ENCODE measurements around the gene GPR61.

The GPR61 gene

DNA sequence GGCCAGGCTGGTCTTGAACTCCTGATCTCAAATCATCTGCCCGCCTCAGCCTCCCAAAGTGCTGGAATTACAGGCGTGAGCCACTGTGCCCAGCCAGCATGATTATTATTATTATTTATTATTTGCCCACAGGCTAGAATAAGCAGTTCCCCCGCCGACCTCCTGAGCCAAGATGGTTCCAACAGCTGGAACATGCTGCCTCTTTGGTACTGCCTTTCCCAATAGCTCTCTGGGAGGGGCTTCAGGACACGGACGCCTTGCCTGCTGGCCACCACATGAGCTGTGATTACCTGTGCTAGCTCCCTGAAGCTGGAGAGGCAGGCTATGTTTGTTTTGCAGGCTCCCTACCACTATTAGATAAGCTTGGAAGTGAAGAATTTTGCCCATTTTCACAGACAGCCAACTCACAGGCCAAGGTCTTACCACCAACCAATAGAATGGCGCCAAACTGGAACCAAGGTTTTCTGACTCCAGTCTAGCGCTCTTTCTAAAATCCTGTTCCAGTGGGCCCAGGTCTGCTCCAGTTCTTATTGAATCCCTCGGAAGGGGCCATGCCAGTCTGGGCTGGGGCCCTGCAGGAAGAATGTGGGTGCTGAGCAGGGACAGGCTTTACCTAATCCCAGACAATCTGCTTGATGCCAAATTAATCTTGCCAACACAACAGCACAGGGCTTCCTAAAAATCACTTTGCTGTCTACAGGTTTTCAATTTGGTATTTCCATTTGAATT, 2.1 kb upstream of the GPR61 start:
- H3K9me3 Mint-ChIP-seq = no peaks in the 10 kb centered on the region
- H3K4me1 Mint-ChIP-seq (ENCODE audit: low read depth) = peaks cover 3% of the 10 kb centered on the region
- H3K27me3 Mint-ChIP-seq = no peaks in the 10 kb centered on the region
- H3K4me3 Mint-ChIP-seq = no peak overlapping the region
- DNase-seq = no peak
- H3K27ac Mint-ChIP-seq = no peak overlapping the region
- no peaks in the 10 kb centered on the region for H3K36me3 Mint-ChIP-seq (ENCODE audit: low read depth)

DNA sequence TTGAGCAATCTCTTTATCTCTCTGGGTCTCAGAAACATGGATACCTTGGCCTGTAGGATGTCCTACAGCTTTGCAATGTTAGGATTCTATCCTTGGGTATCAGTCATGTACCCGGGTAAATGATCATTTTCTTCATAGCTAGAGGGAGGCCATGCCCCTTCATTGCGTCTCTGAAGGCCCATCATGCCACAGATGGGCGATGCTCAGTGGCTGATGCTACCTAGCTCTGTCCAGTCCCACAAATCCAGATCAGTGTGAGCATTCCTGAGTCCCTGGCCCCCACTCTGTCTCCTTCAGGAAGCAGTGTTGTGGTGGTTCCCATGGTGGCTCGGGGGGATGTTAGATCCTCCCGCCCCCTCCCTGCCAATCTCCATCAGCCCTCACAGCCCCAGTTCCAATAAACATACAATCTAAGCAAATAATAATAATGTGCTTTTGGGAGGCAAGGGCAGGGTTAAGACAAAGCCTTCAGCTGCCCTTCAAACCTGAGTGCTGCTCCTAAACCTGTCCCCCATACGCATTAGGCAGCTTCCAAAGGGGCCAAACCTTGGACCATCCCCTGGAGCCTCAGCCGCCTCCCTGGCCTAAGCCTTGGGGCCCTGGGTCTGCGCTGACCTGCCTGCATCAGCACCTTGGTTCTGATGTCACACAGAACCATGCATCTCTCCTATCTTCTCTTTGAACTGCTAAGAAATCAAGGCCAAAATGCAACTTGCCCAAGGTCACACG, 681 bp upstream of the GPR61 start:
- H3K4me3 Mint-ChIP-seq = no peak overlapping the region
- no peaks in the 10 kb centered on the region for H3K27me3 Mint-ChIP-seq
- no peaks in the 10 kb centered on the region for H3K36me3 Mint-ChIP-seq (ENCODE audit: low read depth)
- no peaks in the 10 kb centered on the region for H3K9me3 Mint-ChIP-seq
- DNase-seq = no peak
- H3K4me1 Mint-ChIP-seq (ENCODE audit: low read depth) = no peaks in the 10 kb centered on the region
- H3K27ac Mint-ChIP-seq = no peak overlapping the region

DNA sequence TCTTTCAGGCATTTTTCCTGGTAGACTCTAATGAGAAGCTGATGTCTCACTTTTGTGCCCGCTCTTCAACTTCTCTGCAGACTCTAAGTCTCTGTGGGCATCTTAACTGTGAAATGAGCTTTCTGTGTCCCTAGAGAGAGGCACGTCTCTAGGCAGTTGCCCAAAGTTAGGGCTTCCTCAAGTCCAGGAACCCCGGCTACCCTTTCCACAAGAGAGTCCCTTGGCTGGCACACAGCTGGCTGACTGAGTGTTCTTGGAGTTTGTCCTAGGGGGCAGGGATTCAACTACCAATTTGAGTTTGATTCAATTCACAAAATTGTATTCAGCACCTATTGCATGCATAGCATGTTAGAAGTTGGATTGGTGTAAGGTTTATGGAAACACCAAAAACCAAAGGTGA, 1.4 kb downstream of the GPR61 start:
- no peaks in the 10 kb centered on the region for H3K36me3 Mint-ChIP-seq (ENCODE audit: low read depth)
- DNase-seq = no peak
- no peaks in the 10 kb centered on the region for H3K27me3 Mint-ChIP-seq
- H3K27ac Mint-ChIP-seq = no peak overlapping the region
- H3K4me3 Mint-ChIP-seq = no peak overlapping the region
- no peaks in the 10 kb centered on the region for H3K9me3 Mint-ChIP-seq
- peaks cover 3% of the 10 kb centered on the region for H3K4me1 Mint-ChIP-seq (ENCODE audit: low read depth)

DNA sequence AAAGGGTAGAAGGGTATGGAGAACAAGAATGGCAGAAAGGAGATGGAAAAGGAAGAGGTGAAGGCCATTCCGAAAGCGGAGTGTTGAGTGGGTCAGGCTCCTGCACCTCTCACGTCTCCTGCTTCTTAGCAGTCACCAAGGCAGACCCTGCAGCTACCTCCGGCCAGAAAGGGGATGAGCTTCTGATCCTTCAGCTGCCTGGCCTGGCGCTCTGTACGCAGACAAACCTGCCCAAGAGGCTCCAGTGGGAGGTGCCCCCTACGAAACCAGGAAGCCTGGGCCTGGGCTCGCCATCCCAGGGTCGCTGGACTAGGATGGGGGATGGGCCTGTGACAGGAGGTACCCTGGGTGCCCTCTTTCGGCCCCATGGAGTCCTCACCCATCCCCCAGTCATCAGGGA, 3.0 kb downstream of the GPR61 start:
- no peak for DNase-seq
- H3K9me3 Mint-ChIP-seq = no peaks in the 10 kb centered on the region
- H3K27me3 Mint-ChIP-seq = no peaks in the 10 kb centered on the region
- no peak overlapping the region for H3K4me3 Mint-ChIP-seq
- peaks cover 2% of the 10 kb centered on the region for H3K36me3 Mint-ChIP-seq (ENCODE audit: low read depth)
- no peak overlapping the region for H3K27ac Mint-ChIP-seq
- peaks cover 17% of the 10 kb centered on the region for H3K4me1 Mint-ChIP-seq (ENCODE audit: low read depth)

DNA sequence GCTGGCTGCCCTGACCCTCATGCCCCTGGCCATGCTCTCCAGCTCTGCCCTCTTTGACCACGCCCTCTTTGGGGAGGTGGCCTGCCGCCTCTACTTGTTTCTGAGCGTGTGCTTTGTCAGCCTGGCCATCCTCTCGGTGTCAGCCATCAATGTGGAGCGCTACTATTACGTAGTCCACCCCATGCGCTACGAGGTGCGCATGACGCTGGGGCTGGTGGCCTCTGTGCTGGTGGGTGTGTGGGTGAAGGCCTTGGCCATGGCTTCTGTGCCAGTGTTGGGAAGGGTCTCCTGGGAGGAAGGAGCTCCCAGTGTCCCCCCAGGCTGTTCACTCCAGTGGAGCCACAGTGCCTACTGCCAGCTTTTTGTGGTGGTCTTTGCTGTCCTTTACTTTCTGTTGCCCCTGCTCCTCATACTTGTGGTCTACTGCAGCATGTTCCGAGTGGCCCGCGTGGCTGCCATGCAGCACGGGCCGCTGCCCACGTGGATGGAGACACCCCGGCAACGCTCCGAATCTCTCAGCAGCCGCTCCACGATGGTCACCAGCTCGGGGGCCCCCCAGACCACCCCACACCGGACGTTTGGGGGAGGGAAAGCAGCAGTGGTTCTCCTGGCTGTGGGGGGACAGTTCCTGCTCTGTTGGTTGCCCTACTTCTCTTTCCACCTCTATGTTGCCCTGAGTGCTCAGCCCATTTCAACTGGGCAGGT, 3.8 kb downstream of the GPR61 start:
- no peak overlapping the region for H3K4me3 Mint-ChIP-seq

DNA sequence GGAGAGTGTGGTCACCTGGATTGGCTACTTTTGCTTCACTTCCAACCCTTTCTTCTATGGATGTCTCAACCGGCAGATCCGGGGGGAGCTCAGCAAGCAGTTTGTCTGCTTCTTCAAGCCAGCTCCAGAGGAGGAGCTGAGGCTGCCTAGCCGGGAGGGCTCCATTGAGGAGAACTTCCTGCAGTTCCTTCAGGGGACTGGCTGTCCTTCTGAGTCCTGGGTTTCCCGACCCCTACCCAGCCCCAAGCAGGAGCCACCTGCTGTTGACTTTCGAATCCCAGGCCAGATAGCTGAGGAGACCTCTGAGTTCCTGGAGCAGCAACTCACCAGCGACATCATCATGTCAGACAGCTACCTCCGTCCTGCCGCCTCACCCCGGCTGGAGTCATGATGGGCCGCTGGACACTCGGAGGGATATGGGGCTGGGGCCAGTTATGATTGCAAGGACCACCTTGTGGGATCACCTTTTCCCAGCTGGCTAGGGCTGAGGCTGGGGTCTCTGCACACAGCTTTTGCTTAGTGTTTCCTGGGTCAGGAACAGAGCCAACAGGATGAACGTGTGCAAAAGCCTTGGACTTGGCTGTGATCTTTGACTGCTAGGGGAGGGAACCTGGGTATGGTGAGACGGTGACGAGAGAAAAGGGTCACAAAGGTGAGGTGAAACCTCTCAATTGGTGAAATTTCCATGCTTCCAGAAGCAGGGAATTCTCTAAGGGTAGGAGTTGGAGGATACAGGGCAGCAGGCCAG, 4.5 kb downstream of the GPR61 start:
- H3K27ac Mint-ChIP-seq = no peak overlapping the region
- no peak overlapping the region for H3K4me3 Mint-ChIP-seq
- no peaks in the 10 kb centered on the region for H3K9me3 Mint-ChIP-seq
- no peak for DNase-seq
- H3K36me3 Mint-ChIP-seq (ENCODE audit: low read depth) = peaks cover 17% of the 10 kb centered on the region
- H3K27me3 Mint-ChIP-seq = no peaks in the 10 kb centered on the region
- H3K4me1 Mint-ChIP-seq (ENCODE audit: low read depth) = peaks cover 22% of the 10 kb centered on the region

More for the DNA sequence above, 3.8 kb downstream of the GPR61 start:
- no peaks in the 10 kb centered on the region for H3K9me3 Mint-ChIP-seq
- peaks cover 19% of the 10 kb centered on the region for H3K4me1 Mint-ChIP-seq (ENCODE audit: low read depth)
- no peaks in the 10 kb centered on the region for H3K27me3 Mint-ChIP-seq
- no peak for DNase-seq
- H3K36me3 Mint-ChIP-seq (ENCODE audit: low read depth) = peaks cover 10% of the 10 kb centered on the region
- H3K27ac Mint-ChIP-seq = no peak overlapping the region

DNA sequence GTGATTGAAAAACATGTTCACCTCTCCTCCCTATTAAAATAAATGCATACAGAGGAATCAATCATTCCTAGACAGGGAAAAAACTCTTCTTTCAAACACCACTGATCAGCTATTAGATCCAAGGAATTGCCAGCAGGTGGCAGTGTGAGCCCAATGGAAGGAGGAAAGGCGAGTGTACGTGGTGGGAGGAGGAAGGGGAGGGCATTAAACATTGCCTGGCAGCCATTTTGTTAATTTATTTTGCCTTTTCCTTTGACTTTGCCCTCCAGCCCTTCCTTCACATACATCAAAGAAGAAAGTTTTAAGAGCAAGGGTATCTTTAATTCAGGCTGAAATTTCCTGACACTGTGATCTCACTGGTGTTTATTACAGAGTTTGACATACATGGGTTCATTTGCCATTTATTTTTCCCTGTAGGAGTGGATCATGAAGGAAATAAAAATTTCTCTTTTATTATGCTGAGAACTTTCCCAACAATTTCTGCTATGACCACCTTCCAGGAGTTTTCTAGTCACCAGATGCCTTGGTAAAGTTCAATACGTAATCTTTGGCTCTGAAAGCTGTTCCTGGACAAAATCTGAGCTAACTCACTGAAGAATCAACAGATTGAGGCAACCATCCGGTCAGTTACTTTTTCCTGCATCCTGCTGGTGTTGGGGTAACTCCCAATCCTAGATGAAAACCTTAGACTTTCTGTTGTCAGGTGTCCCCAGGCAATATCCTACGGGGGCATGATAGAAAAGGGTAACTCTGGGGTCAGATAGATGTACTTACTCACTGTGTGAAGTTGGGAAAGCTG, 6.8 kb downstream of the GPR61 start:
- H3K9me3 Mint-ChIP-seq = no peaks in the 10 kb centered on the region
- H3K27ac Mint-ChIP-seq = peak overlapping the region; percentile 99
- peak overlapping the region; percentile 100 for H3K4me3 Mint-ChIP-seq
- H3K36me3 Mint-ChIP-seq (ENCODE audit: low read depth) = peaks cover 33% of the 10 kb centered on the region
- H3K4me1 Mint-ChIP-seq (ENCODE audit: low read depth) = peaks cover 43% of the 10 kb centered on the region
- H3K27me3 Mint-ChIP-seq = no peaks in the 10 kb centered on the region
- DNase-seq = peak; percentile 84

DNA sequence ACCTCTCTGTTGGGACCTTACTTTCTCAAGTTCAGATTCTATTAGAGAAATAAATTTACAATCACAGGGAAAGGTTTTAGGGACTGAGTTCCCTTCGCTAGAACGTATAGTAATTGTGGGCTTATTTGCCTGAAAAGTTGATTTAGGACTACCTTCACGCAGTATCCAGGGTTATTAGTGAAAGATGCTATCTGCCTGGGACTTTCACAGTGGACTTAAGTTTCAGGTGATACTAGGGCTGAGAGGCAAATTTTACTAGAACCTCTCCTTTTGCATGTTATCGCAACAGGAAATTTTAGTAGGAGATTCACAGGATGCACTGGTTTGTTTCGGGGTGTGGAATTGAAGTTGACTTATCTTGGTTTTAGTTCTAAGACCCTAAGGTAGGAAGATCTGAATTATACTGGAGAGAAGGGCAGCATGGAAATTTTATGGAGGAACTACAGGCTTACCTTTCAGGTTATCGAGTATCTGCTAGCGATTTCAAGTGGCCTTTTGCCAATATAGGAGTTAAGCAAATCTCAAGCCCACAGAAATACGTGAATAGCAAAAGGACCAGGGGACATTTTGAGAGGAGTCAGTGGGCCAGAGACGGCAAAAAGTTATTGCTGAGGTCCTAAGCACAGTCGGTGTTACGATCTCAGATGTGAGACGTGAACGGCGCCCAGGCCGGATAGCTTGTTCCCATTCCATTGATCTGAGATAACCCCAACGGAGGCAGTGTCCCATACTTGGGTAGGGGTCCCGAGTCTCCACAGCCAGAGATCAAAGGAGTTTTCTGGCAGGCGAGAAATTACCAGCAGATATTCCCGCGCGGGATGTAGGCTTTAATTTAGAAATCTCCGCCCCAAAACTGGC, 8.0 kb downstream of the GPR61 start:
- DNase-seq = no peak
- Mint-ChIP-seq H3K36me3 (ENCODE audit: low read depth) (peaks cover 37% of the 10 kb centered on the region), H3K9me3 (no peaks in the 10 kb centered on the region), H3K4me1 (ENCODE audit: low read depth) (peaks cover 48% of the 10 kb centered on the region), H3K27me3 (no peaks in the 10 kb centered on the region), H3K4me3 (peak overlapping the region; percentile 100), H3K27ac (peak overlapping the region; percentile 99)

DNA sequence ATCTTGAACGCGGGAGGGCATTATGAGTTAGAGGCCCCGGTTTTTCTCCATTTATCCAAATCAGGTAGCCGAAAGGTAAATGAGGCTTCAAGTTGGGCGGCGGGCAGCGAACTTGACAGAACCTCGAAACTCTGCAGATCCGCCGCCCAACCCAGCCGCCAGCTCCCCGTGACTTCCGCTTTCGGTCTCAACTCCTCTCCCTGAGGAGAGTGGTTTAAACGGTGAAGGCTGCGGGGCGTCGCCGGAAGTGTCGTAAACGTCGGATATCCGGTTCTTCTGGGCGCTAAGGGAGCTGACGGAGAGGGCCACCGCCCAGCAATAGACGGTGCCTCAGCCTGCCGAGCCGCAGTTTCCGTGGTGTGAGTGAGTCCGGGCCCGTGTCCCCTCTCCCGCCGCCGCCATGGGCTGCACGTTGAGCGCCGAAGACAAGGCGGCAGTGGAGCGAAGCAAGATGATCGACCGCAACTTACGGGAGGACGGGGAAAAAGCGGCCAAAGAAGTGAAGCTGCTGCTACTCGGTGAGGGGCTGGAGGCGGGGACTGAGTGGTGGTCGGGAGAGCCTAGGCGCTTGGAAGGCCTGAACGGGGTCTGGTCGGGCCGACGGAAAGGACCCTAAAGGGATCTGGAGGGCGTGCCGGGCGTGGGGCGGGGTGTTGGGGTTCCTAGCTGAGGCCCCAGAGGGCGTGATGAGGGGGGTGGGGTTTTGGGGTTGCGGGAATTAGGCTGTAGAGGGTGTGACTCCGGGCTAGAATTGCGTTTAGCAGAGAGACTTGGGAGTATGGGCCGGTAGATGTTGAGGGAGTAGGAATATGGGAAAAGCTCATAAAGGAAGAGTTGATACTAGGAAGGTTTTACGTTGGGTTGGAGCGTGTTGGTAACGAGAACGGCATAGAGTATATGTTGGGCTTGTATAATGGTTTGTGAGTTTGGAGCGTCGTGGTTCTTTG, 8.9 kb downstream of the GPR61 start, which contains the start of gene GNAI3:
Gene GNAI3 (plus strand): TSS at position 295 of the 947 bp plus-strand sequence. CDS start 106 bp downstream, at position 401.
- Mint-ChIP-seq H3K27me3 (no peaks in the 10 kb centered on the region), H3K4me1 (ENCODE audit: low read depth) (peaks cover 54% of the 10 kb centered on the region), H3K36me3 (ENCODE audit: low read depth) (peaks cover 39% of the 10 kb centered on the region), H3K4me3 (peak within 1 kb of the TSS; percentile 100), H3K27ac (peak within 1 kb of the TSS; percentile 99), H3K9me3 (no peaks in the 10 kb centered on the region)
- DNase-seq = peak; percentile 95

DNA sequence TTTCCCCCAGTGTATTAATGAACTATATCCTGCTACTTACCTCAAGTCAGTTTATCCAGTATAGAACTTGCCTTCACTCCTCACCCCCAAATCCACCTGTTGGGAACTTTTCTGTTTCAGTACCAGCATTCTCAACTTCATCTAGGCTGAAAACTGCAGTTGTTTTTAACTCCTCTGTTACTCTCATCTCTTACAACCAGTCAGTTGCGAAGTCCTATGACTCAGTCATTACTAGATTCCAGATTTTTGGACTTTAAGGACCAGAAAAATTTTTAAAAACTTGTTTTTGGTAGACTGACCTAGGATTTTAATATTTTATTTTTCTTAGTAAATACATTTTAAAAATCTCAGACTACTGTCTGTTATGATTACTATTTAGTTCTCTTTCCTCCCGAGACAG, 16.9 kb downstream of the GPR61 start:
- Mint-ChIP-seq H3K27ac (no peak overlapping the region), H3K36me3 (ENCODE audit: low read depth) (peaks cover 23% of the 10 kb centered on the region), H3K27me3 (no peaks in the 10 kb centered on the region), H3K4me1 (ENCODE audit: low read depth) (peaks cover 79% of the 10 kb centered on the region), H3K9me3 (no peaks in the 10 kb centered on the region), H3K4me3 (no peak overlapping the region)
- DNase-seq = no peak

DNA sequence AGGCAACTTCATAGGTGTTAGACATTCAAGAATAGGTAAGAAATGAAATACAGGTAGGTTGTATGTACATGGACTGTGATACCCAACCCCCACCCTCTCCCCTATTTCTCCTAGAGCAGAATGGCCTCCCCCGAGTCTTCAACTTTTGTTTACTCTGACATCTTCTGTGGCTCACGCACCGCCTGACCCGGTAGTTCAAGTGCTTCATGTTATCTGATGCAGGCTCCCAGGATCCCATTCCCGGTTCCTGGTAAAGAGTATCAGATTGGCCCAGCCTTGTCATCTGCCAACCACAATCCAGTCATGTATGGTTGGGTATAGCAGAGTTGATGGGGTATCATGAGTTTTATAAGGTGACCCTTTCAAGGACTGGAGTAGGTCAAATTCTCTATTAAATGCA, 17.8 kb downstream of the GPR61 start:
- Mint-ChIP-seq H3K27ac (no peak overlapping the region), H3K27me3 (no peaks in the 10 kb centered on the region), H3K4me1 (ENCODE audit: low read depth) (peaks cover 83% of the 10 kb centered on the region), H3K9me3 (no peaks in the 10 kb centered on the region), H3K4me3 (no peak overlapping the region), H3K36me3 (ENCODE audit: low read depth) (peaks cover 20% of the 10 kb centered on the region)
- DNase-seq = no peak

DNA sequence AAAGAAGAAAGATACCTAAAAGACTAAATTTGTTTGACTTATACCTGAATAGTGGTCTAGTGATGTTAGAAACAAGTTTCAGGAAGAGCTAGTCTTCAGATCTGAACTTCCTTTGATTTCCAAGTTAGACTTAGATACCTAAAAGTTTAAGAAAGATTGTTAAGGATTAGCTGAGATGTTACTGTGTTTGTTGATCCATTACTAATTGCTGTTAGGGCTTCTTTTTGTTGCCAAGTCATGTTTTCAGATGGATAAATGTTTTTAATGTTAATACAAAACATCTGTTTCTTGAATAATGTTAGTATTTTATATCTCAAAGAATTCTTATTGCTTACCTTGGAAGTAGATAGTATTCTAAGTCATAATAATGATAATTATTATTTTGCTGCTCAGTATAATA, 20.3 kb downstream of the GPR61 start:
- H3K9me3 Mint-ChIP-seq = no peaks in the 10 kb centered on the region
- no peak overlapping the region for H3K4me3 Mint-ChIP-seq
- H3K36me3 Mint-ChIP-seq (ENCODE audit: low read depth) = peaks cover 6% of the 10 kb centered on the region
- H3K27ac Mint-ChIP-seq = peak overlapping the region; percentile 55
- no peaks in the 10 kb centered on the region for H3K27me3 Mint-ChIP-seq
- DNase-seq = no peak
- peaks cover 76% of the 10 kb centered on the region for H3K4me1 Mint-ChIP-seq (ENCODE audit: low read depth)
